ENCODE results near the gene PIK3C2B. TPM values are rescaled to one million over a fixed set of nuclear protein-coding genes. Genes with fewer than 3 reads are reported as not detected.

PIK3C2B gene
- total and polyA plus RNA-seq, 2 donors (not counting 3 experiments of a cell fraction or from before 2014, with no cell fraction given): 33.7 to 49.0 TPM

DNA sequence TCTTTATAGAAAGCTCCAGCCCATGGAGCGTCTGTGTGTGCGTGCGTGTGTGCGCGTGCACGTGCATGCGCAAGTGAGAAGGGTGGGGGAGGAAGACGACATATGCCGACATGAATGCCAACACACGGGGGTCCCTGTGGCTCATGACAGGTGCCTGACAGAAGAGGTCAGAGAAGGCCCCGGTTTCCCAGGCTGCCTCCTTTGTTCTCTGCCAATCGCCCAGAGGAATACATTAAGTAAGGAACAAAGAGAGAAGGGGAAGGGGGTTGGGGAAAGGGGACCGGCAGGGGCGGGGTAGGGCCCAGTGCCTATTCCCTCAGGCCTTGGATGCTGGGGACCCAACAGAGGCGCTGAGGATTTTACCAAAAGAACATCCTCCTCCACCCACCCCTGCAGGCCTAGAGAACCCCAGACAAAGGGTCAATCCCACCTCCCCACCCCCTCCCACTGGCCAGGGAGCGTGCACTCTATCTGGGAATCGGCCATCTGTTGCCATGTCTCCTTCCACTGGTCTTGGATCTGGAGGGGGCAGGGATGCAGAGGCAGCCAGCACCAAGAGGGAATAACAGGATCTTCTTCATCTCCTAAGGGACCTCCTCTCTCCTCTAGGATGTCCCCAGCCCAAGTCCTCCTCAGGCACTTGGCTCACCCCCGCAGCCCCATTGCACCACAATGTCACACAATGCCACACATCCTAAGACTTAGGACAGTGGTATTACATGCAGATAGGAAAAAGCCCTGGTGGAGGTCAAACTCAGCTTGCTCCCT, 39.4 kb downstream of the PIK3C2B start:
- Histone ChIP-seq H3K4me1 (ENCODE audit: control insufficient read depth, extremely low read depth, insufficient read depth, low read length) (peaks cover 10% of the 10 kb centered on the region), H2AFZ (ENCODE audit: low read depth, low read length) (no peak overlapping the region), H3K9me1 (replicated peaks; ENCODE audit: control insufficient read depth, extremely low read depth, insufficient read depth, low read length) (no peaks in the 10 kb centered on the region), H3K27me3 (ENCODE audit: control insufficient read depth in 2 of 2, insufficient read depth in 2 of 2, low read length in 2 of 2) (no peaks in the 10 kb centered on the region), H3K4me3 (replicated peaks in 1 of 3; ENCODE audit: insufficient read depth in 1 of 3, low read depth in 1 of 3, low read length in 3 of 3) (no peak overlapping the region), H3K9ac (replicated peaks; ENCODE audit: extremely low read depth, insufficient read depth, low read length) (no peak overlapping the region), H3K4me2 (ENCODE audit: insufficient read depth, low read length) (no peak overlapping the region), H3K27ac (ENCODE audit: insufficient read depth, low read depth, low read length) (no peak overlapping the region), H3K79me2 (ENCODE audit: control insufficient read depth, insufficient read depth, low read length) (no peaks in the 10 kb centered on the region), H4K20me1 (replicated peaks; ENCODE audit: control insufficient read depth, extremely low read depth, insufficient read depth, low read length) (no peaks in the 10 kb centered on the region), H3K36me3 (ENCODE audit: control insufficient read depth in 2 of 2, extremely low read depth in 1 of 2, insufficient read depth in 2 of 2, low read length in 2 of 2) (peaks cover 0 to 43% of the 10 kb centered on the region in 2 experiments), H3K9me3 (replicated peaks; ENCODE audit: control insufficient read depth, insufficient read depth, low read length) (no peaks in the 10 kb centered on the region)
- ChIA-PET CTCF (interaction anchor here (0.6 to 34.5 kb wide), 6 partner anchors 9 to 44 kb away, joined by 3 to 1267 read pairs (median 6); partner anchors contain the start of gene PIK3C2B), POLR2A (no interaction called here)
- BruUV-seq (replicated peaks): no TSS peak
- intact Hi-C loops (cut with micrococcal nuclease) (no loop called here), dilution Hi-C loops (cut with MboI; ENCODE audit: extremely low pct_ligation_motif_present, low sequenced_read_pairs) (no loop called here)
- no peak for TF ChIP-seq GATA2 (IDR thresholded peaks at IDR 0.05; ENCODE audit: insufficient read depth, insufficient read length, low read depth, low read length)
- no peak for TF ChIP-seq POLR2A (IDR thresholded peaks at IDR 0.05; ENCODE audit: low read depth, low read length)
- TF ChIP-seq FOS (IDR thresholded peaks at IDR 0.05; ENCODE audit: borderline replicate concordance, insufficient read depth, low read length): no peak
- no peak for TF ChIP-seq MYC (IDR thresholded peaks at IDR 0.05; ENCODE audit: low read depth, low read length)
- TF ChIP-seq POLR2AphosphoS5 (IDR thresholded peaks at IDR 0.05; ENCODE audit: insufficient read depth, low read depth, low read length): no peak
- TF ChIP-seq, protein P1, sequence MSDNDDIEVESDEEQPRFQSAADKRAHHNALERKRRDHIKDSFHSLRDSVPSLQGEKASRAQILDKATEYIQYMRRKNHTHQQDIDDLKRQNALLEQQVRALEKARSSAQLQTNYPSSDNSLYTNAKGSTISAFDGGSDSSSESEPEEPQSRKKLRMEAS (IDR thresholded peaks at IDR 0.05; ENCODE audit: insufficient read depth, insufficient read length): no peak
- TF ChIP-seq, protein P2, sequence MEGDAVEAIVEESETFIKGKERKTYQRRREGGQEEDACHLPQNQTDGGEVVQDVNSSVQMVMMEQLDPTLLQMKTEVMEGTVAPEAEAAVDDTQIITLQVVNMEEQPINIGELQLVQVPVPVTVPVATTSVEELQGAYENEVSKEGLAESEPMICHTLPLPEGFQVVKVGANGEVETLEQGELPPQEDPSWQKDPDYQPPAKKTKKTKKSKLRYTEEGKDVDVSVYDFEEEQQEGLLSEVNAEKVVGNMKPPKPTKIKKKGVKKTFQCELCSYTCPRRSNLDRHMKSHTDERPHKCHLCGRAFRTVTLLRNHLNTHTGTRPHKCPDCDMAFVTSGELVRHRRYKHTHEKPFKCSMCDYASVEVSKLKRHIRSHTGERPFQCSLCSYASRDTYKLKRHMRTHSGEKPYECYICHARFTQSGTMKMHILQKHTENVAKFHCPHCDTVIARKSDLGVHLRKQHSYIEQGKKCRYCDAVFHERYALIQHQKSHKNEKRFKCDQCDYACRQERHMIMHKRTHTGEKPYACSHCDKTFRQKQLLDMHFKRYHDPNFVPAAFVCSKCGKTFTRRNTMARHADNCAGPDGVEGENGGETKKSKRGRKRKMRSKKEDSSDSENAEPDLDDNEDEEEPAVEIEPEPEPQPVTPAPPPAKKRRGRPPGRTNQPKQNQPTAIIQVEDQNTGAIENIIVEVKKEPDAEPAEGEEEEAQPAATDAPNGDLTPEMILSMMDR (IDR thresholded peaks at IDR 0.05; ENCODE audit: extremely low read depth in 1 of 2, insufficient read depth in 1 of 2, low read depth in 1 of 2, low read length in 2 of 2): no peak
- TF ChIP-seq EZH2 (IDR thresholded peaks at IDR 0.05; ENCODE audit: borderline replicate concordance, low read depth, low read length, severe bottlenecking): no peak
- TF ChIP-seq JUN (IDR thresholded peaks at IDR 0.05; ENCODE audit: borderline replicate concordance, insufficient read depth, insufficient read length, low read depth): no peak
- FAIRE-seq: no peak
- no peak for DNase-seq (ENCODE audit: low read depth, low spot score)

All from endothelial cell of umbilical vein (primary cell).